IMR-90 (cell line): ENCODE measurements around the gene BBS1. TPM values are rescaled to one million over a fixed set of nuclear protein-coding genes. Genes with fewer than 3 reads are reported as not detected.

ENCODE experiments used
- ATAC-seq: fragments of 200-7000 bp; cut with Tn5 transposase; 2 replicates; pipeline ENCODE4 v1.9.1; 2020; ENCODE audit warnings: low read depth, mild to moderate bottlenecking, moderate library complexity
- BruUV-seq: library from RNA; stranded (reverse); fragments of 400-500 nt; replicated peaks from 2 replicates; lab custom pipeline; 2021; lab: Mats Ljungman, UMichigan
- CTCF ChIA-PET: fragments of 300-600 bp; formaldehyde crosslinking; extraction: SDS; loops from one replicate; lab custom pipeline; 2021; ENCODE audit warnings: antibody characterized with exemption; lab: Yijun Ruan, JAX
- POLR2A ChIA-PET: fragments of 300-600 bp; sonication (Branson Sonifier 250); formaldehyde crosslinking; loops from one replicate; lab custom pipeline; 2022; ENCODE audit warnings: antibody characterized with exemption; ENCODE audit not compliant: unreplicated experiment; lab: Charles Lee
- DNase-seq: peaks from one replicate; pipeline ENCODE4 v3.0.0; 2013
- H2AFZ ChIP-seq: replicated peaks from 2 replicates; pipeline ENCODE3; 2013; ENCODE audit warnings: low read length, mild to moderate bottlenecking; ENCODE audit not compliant: poor library complexity
- H2AK5ac ChIP-seq: 2 replicates; pipeline ENCODE4 v1.6.1; 2013; ENCODE audit warnings: low read depth, low read length, inconsistent platforms
- H2AK9ac ChIP-seq: replicated peaks from 2 replicates; pipeline ENCODE3; 2013; ENCODE audit warnings: mild to moderate bottlenecking, low read depth, low read length, moderate library complexity; ENCODE audit not compliant: poor library complexity
- H2BK120ac ChIP-seq: 2 replicates; pipeline ENCODE4 v1.6.1; 2013; ENCODE audit warnings: low read depth, low read length, inconsistent platforms
- H2BK15ac ChIP-seq: 3 replicates; pipeline ENCODE4 v1.6.1; 2013; ENCODE audit warnings: low read depth, low read length, inconsistent platforms
- H2BK20ac ChIP-seq: 2 replicates; pipeline ENCODE4 v1.6.1; 2013; ENCODE audit warnings: low read depth, mild to moderate bottlenecking, inconsistent platforms, low read length, moderate library complexity
- H2BK5ac ChIP-seq: 2 replicates; pipeline ENCODE4 v1.6.1; 2013; ENCODE audit warnings: mild to moderate bottlenecking, low read depth, low read length, inconsistent platforms; ENCODE audit not compliant: poor library complexity, severe bottlenecking
- H3K14ac ChIP-seq: replicated peaks from 2 replicates; pipeline ENCODE4 v1.6.1; 2013; ENCODE audit warnings: low read depth, low read length, inconsistent platforms
- H3K18ac ChIP-seq: 2 replicates; pipeline ENCODE4 v1.6.1; 2013; ENCODE audit warnings: low read depth, low read length, control low read depth
- H3K23ac ChIP-seq: 2 replicates; pipeline ENCODE4 v1.6.1; 2013; ENCODE audit warnings: low read depth, low read length, inconsistent platforms
- H3K27ac ChIP-seq: 2 replicates; pipeline ENCODE4 v1.5.1; 2013; ENCODE audit warnings: mild to moderate bottlenecking, control low read depth, low read length; ENCODE audit not compliant: insufficient read depth
- H3K27me3 ChIP-seq: 2 replicates; pipeline ENCODE4 v1.6.1; 2013; ENCODE audit warnings: low read length; ENCODE audit not compliant: control insufficient read depth, insufficient read depth
- H3K36me3 ChIP-seq: 2 replicates; pipeline ENCODE4 v1.6.1; 2013; ENCODE audit warnings: low read length, mixed read lengths; ENCODE audit not compliant: control insufficient read depth, insufficient read depth
- H3K4ac ChIP-seq: 2 replicates; pipeline ENCODE4 v1.6.1; 2013; ENCODE audit warnings: low read depth, low read length, inconsistent platforms
- H3K4me1 ChIP-seq: 2 replicates; pipeline ENCODE4 v1.6.1; 2013; ENCODE audit warnings: low read length, mixed read lengths; ENCODE audit not compliant: control insufficient read depth, insufficient read depth
- H3K4me2 ChIP-seq: 2 replicates; pipeline ENCODE4 v1.6.1; 2013; ENCODE audit warnings: low read depth, mild to moderate bottlenecking, control low read depth, low read length, moderate library complexity
- H3K4me3 ChIP-seq: 2 replicates; pipeline ENCODE4 v1.5.1; 2013; ENCODE audit warnings: low read depth, mild to moderate bottlenecking, control low read depth, low read length, moderate library complexity; ENCODE audit not compliant: insufficient read depth
- H3K56ac ChIP-seq: 2 replicates; pipeline ENCODE4 v1.6.1; 2013; ENCODE audit warnings: low read length, inconsistent platforms; ENCODE audit not compliant: insufficient read depth; ENCODE audit errors: extremely low read depth
- H3K79me1 ChIP-seq, 2 experiments: 2 replicates each; pipeline ENCODE4 v1.6.1; 2013; ENCODE audit warnings: low read length in 2 of 2, inconsistent platforms in 1 of 2, low read depth in 1 of 2
- H3K9ac ChIP-seq: 2 replicates; pipeline ENCODE4 v1.6.1; 2013; ENCODE audit warnings: low read depth, low read length, control low read depth
- H3K9me1 ChIP-seq: 2 replicates; pipeline ENCODE4 v1.6.1; 2013; ENCODE audit warnings: low read length, inconsistent platforms; ENCODE audit not compliant: insufficient read depth
- H3K9me3 ChIP-seq: 2 replicates; pipeline ENCODE4 v1.6.1; 2013; ENCODE audit warnings: low read length; ENCODE audit not compliant: control insufficient read depth, insufficient read depth
- H4K20me1 ChIP-seq: 2 replicates; pipeline ENCODE4 v1.6.1; 2013; ENCODE audit warnings: low read length, inconsistent platforms; ENCODE audit not compliant: insufficient read depth
- H4K5ac ChIP-seq: 2 replicates; pipeline ENCODE4 v1.6.1; 2013; ENCODE audit warnings: mild to moderate bottlenecking, low read depth, low read length, control low read depth
- H4K8ac ChIP-seq, 2 experiments: 2 replicates each; pipeline ENCODE4 v1.6.1; 2013; ENCODE audit warnings: low read depth in 2 of 2, low read length in 2 of 2, control low read depth in 1 of 2, inconsistent platforms in 1 of 2
- H4K91ac ChIP-seq: 2 replicates; pipeline ENCODE4 v1.6.1; 2013; ENCODE audit warnings: low read depth, low read length, inconsistent platforms; ENCODE audit not compliant: insufficient read depth
- BHLHE40 ChIP-seq: fragments of 150-350 bp; IDR thresholded peaks from 2 replicates; pipeline ENCODE4 v1.6.1; 2016; ENCODE audit warnings: mild to moderate bottlenecking, low read depth, low read length
- CEBPB ChIP-seq: IDR thresholded peaks from 2 replicates; pipeline ENCODE4 v1.6.1; 2012; ENCODE audit warnings: low read depth, low read length, improper control_type of control experiment
- CHD1 ChIP-seq: IDR thresholded peaks from 2 replicates; pipeline ENCODE4 v1.6.1; 2012; ENCODE audit warnings: low read depth, low read length, improper control_type of control experiment
- CTCF ChIP-seq: conservative IDR thresholded peaks from 2 replicates; pipeline ENCODE4 v1.5.1; 2012; ENCODE audit warnings: mild to moderate bottlenecking, low read depth, low read length, improper control_type of control experiment
- ELK1 ChIP-seq: fragments of 150-350 bp; IDR thresholded peaks from 2 replicates; pipeline ENCODE4 v1.6.1; 2016; ENCODE audit warnings: low read depth, mild to moderate bottlenecking, low read length, moderate library complexity, borderline replicate concordance
- MAZ ChIP-seq: IDR thresholded peaks from 2 replicates; pipeline ENCODE4 v1.6.1; 2012; ENCODE audit warnings: low read depth, mild to moderate bottlenecking, low read length, improper control_type of control experiment, moderate library complexity, borderline replicate concordance
- MXI1 ChIP-seq: IDR thresholded peaks from 2 replicates; pipeline ENCODE4 v1.6.1; 2012; ENCODE audit warnings: low read depth, mild to moderate bottlenecking, low read length, moderate library complexity, borderline replicate concordance
- RCOR1 ChIP-seq: IDR thresholded peaks from 2 replicates; pipeline ENCODE4 v1.6.1; 2012; ENCODE audit warnings: mild to moderate bottlenecking, low read length, improper control_type of control experiment; ENCODE audit not compliant: insufficient replicate concordance
- RFX5 ChIP-seq: IDR thresholded peaks from 2 replicates; pipeline ENCODE4 v1.8.0; 2012; ENCODE audit warnings: low read depth, mild to moderate bottlenecking, low read length, moderate library complexity
- SMC3 ChIP-seq: fragments of 150-350 bp; IDR thresholded peaks from 2 replicates; pipeline ENCODE4 v1.6.1; 2016; ENCODE audit warnings: low read depth, mild to moderate bottlenecking, antibody characterized with exemption, low read length, moderate library complexity
- USF2 ChIP-seq: fragments of 150-350 bp; IDR thresholded peaks from 2 replicates; pipeline ENCODE4 v1.6.1; 2017; ENCODE audit warnings: mild to moderate bottlenecking, antibody characterized with exemption, low read length, low read depth
- WGBS, 2 experiments: methylation state at CpG; one replicate each; pipeline versions ENCODE4 v1.1.5 to v1.1.7; 2013; ENCODE audit warnings: missing lambda C conversion rate in 2 of 2; ENCODE audit not compliant: insufficient read length in 1 of 2; ENCODE audit errors: extremely low coverage in 2 of 2; 5-methylcytosine and 5-hydroxymethylcytosine counted together
- dilution Hi-C: fragments of 300-500 bp; cut with HindIII; formaldehyde crosslinking; loops from one replicate; pipeline ENCODE4 v1.14.3; 2018; ENCODE audit warnings: low sequenced_read_pairs; ENCODE audit not compliant: unreplicated experiment
- in situ Hi-C: fragments of 300-500 bp; cut with MboI; formaldehyde crosslinking; loops from 3 replicates; pipeline ENCODE4 v1.14.3; 2019; ENCODE audit warnings: low sequenced_read_pairs, inconsistent platforms, mixed read lengths
- intact Hi-C: fragments of 100-400 bp; cut with micrococcal nuclease; formaldehyde crosslinking; loops from 2 replicates; pipeline ENCODE4 v1.10.0; 2022
- polyA plus RNA-seq, 3 experiments: library from polyadenylated mRNA; depleted of rRNA; stranded (reverse); fragments of >200 nt; gene quantifications; 2 replicates each; pipeline ENCODE4 v1.2.3, GENCODE V29; 2012; ENCODE audit warnings: low replicate concordance in 1 of 3
- total RNA-seq: library from RNA; depleted of rRNA; stranded (reverse); fragments of >200 nt; gene quantifications from 2 replicates; pipeline ENCODE4 v1.2.3, GENCODE V29; 2012

Gene BBS1
- total and polyA plus RNA-seq, 2 of the 4 experiments (the other 2 are of a cell fraction), result 16.5 to 20.6 TPM

DNA sequence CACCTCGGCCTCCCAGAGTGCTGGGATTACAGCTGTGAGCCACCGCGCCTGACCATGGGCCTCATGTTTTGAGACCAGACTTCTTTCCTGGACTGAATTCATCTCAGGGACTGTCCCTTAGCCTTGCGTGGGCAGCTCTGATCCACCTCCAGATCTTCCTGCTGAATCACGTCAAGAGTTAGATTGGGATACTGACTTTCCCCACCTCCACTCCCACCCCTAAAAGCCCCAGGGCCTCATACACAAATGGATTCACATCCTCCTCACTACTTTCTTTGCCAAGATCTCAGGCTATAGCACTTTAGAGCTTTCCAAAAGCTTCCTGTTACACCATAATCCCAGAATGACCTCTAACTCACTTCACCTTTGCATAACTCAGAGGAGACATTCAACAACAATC lies 70.4 kb downstream of the BBS1 start (continued):
- TF ChIP-seq USF2 (no peak), CEBPB (no peak), MXI1 (no peak)

- H3K9me3 ChIP-seq, result 0 out of 2 replicates have a peak, but pooled peaks cover 2% of the 10 kb centered on the region
- no peak overlapping the region for H2BK20ac ChIP-seq
- H3K27me3 ChIP-seq, result 0 out of 2 replicates have a peak, but pooled peaks cover 1% of the 10 kb centered on the region
- dilution Hi-C loops, result no loop called here
- H3K56ac ChIP-seq, result no peak overlapping the region
- no peak overlapping the region for H2AK9ac ChIP-seq
- no peak overlapping the region for H4K5ac ChIP-seq
- TF ChIP-seq ELK1 (no peak), CTCF (no peak), CHD1 (no peak), MAZ (no peak), RFX5 (no peak), BHLHE40 (no peak), CEBPB (no peak), RCOR1 (no peak), SMC3 (no peak)
- H2AFZ ChIP-seq, result no peak overlapping the region
- BruUV-seq, result no TSS peak
- H2BK15ac ChIP-seq, result no peak overlapping the region
- H2BK120ac ChIP-seq, result no peak overlapping the region
- WGBS, 2 experiments, result no CpG with 5 or more reads among the region's 3 CpGs
- no peak overlapping the region for H3K4ac ChIP-seq
- no peak for DNase-seq
- no peak overlapping the region for H3K4me3 ChIP-seq
- H3K4me2 ChIP-seq, result no peak overlapping the region
- H3K27ac ChIP-seq, result no peak overlapping the region
- no peak overlapping the region for H2AK5ac ChIP-seq
- no peaks in the 10 kb centered on the region for H3K36me3 ChIP-seq
- no peak overlapping the region for H3K23ac ChIP-seq
- H3K9ac ChIP-seq, result no peak overlapping the region
- H3K18ac ChIP-seq, result no peak overlapping the region
- peaks cover 6% of the 10 kb centered on the region for H3K4me1 ChIP-seq
- H3K79me1 ChIP-seq, result no peaks in the 10 kb centered on the region
- no peak overlapping the region for H2BK5ac ChIP-seq
- intact Hi-C loops, result no loop called here
- ATAC-seq, result no peak
- no peaks in the 10 kb centered on the region for H3K9me1 ChIP-seq
- no peaks in the 10 kb centered on the region for H4K20me1 ChIP-seq
- H4K8ac ChIP-seq, result no peak overlapping the region
- CTCF ChIA-PET, result interaction anchor here (1.8 kb wide), 1 partner anchor 97 kb away, joined by 5 read pairs; no protein-coding TSS in a partner anchor
- H3K14ac ChIP-seq, result no peak overlapping the region
- no peak overlapping the region for H4K91ac ChIP-seq
- POLR2A ChIA-PET, result no interaction called here
- in situ Hi-C loops, result no loop called here
Measured at GRCh38 chr11:66581261-66581660, 70.8 kb downstream of the BBS1 start.
